Fibroblast of mammary gland (primary cell): ENCODE measurements around the gene FAM124A.

Experiments used
- DNase-seq: peaks from one replicate; pipeline ENCODE4 v3.0.0-alpha.2; 2010; ENCODE audit warnings: low read depth
- H3K4me3 ChIP-seq: 2 replicates; pipeline ENCODE4 v1.5.1; 2011; ENCODE audit warnings: low read depth, mild to moderate bottlenecking, low read length, moderate library complexity; ENCODE audit not compliant: control insufficient read depth
- CTCF ChIP-seq: conservative IDR thresholded peaks from 2 replicates; pipeline ENCODE4 v1.5.1; 2011; ENCODE audit warnings: low read depth, low read length, inconsistent platforms; ENCODE audit not compliant: control insufficient read depth, insufficient read depth

The FAM124A gene

GRCh38 chr13:51305271-51305967 is 83.2 kb downstream of the FAM124A start:
- H3K4me3 ChIP-seq = no peak overlapping the region
- DNase-seq = peak; percentile 35
- no peak for TF ChIP-seq CTCF

- no peak for DNase-seq
- no peak overlapping the region for H3K4me3 ChIP-seq
- TF ChIP-seq CTCF = no peak
These were observed 86.6 kb downstream of the FAM124A start for GRCh38 chr13:51308781-51309180.

- H3K4me3 ChIP-seq = no peak overlapping the region
- TF ChIP-seq CTCF = no peak
- no peak for DNase-seq
These were observed 89.0 kb downstream of the FAM124A start for GRCh38 chr13:51311231-51311630.

GRCh38 chr13:51311957-51312520 is 89.8 kb downstream of the FAM124A start:
- no peak overlapping the region for H3K4me3 ChIP-seq
- no peak for DNase-seq

GRCh38 chr13:51313619-51314018 is 91.4 kb downstream of the FAM124A start:
- H3K4me3 ChIP-seq = no peak overlapping the region
- no peak for TF ChIP-seq CTCF
- DNase-seq = no peak

More at GRCh38 chr13:51311957-51312520, 89.8 kb downstream of the FAM124A start:
- no peak for TF ChIP-seq CTCF

- peak; percentile 92 for DNase-seq
- TF ChIP-seq CTCF = no peak
- H3K4me3 ChIP-seq = no peak overlapping the region
These were observed 95.1 kb downstream of the FAM124A start for GRCh38 chr13:51317262-51317661.
